Astrocyte (in vitro differentiated cells and primary cell): Measurements from ENCODE around the gene GJA4. TPM values are rescaled to one million over a fixed set of nuclear protein-coding genes. Genes with fewer than 3 reads are reported as not detected.

Source experiments
- DNase-seq: peaks from one replicate; pipeline ENCODE4 v3.0.0-alpha.2; 2010; ENCODE audit warnings: low read depth
- FAIRE-seq: peaks from 2 replicates; lab custom pipeline; 2011; peaks lifted over from hg19 to GRCh38; lab: Jason Lieb, UNC
- H2AFZ ChIP-seq: 2 replicates; pipeline ENCODE4 v1.6.0; 2012; ENCODE audit warnings: low read depth, low read length, inconsistent platforms
- H3K27ac ChIP-seq: 2 replicates; pipeline ENCODE4 v1.5.1; 2011; ENCODE audit warnings: low read depth, low read length, inconsistent platforms
- H3K27me3 ChIP-seq: 2 replicates; pipeline ENCODE4 v1.6.0; 2011; ENCODE audit warnings: low read length, inconsistent platforms; ENCODE audit not compliant: insufficient read depth
- H3K36me3 ChIP-seq: 2 replicates; pipeline ENCODE4 v1.5.1; 2011; ENCODE audit warnings: low read length, inconsistent platforms; ENCODE audit not compliant: insufficient read depth
- H3K4me1 ChIP-seq: 2 replicates; pipeline ENCODE4 v1.5.1; 2011; ENCODE audit warnings: low read length, inconsistent platforms; ENCODE audit not compliant: insufficient read depth
- H3K4me2 ChIP-seq: 2 replicates; pipeline ENCODE4 v1.6.0; 2012; ENCODE audit warnings: low read length, inconsistent platforms
- H3K4me3 ChIP-seq: 2 replicates; pipeline ENCODE4 v1.5.1; 2011; ENCODE audit warnings: low read depth, mild to moderate bottlenecking, low read length, inconsistent platforms; ENCODE audit not compliant: insufficient read depth
- H3K79me2 ChIP-seq: 2 replicates; pipeline ENCODE4 v1.6.0; 2012; ENCODE audit warnings: mild to moderate bottlenecking, low read length, inconsistent platforms; ENCODE audit not compliant: insufficient read depth
- H3K9ac ChIP-seq: 2 replicates; pipeline ENCODE4 v1.6.0; 2012; ENCODE audit warnings: mild to moderate bottlenecking, low read length, inconsistent platforms
- H3K9me3 ChIP-seq: 2 replicates; pipeline ENCODE4 v1.5.1; 2012; ENCODE audit warnings: low read depth, mild to moderate bottlenecking, low read length, inconsistent platforms; ENCODE audit not compliant: insufficient read depth
- H4K20me1 ChIP-seq: 2 replicates; pipeline ENCODE4 v1.6.0; 2012; ENCODE audit warnings: low read length, inconsistent platforms; ENCODE audit not compliant: insufficient read depth
- H3K27ac Mint-ChIP-seq: one replicate; pipeline ENCODE4 v1.8.0; 2021; ENCODE audit warnings: mild to moderate bottlenecking, mixed read lengths; ENCODE audit not compliant: unreplicated experiment
- H3K27me3 Mint-ChIP-seq: one replicate; pipeline ENCODE4 v1.8.0; 2021; ENCODE audit warnings: low read depth, mixed read lengths; ENCODE audit not compliant: unreplicated experiment
- H3K36me3 Mint-ChIP-seq: one replicate; pipeline ENCODE4 v1.8.0; 2021; ENCODE audit warnings: low read depth, mixed read lengths; ENCODE audit not compliant: unreplicated experiment
- H3K4me1 Mint-ChIP-seq: one replicate; pipeline ENCODE4 v1.8.0; 2021; ENCODE audit warnings: low read depth, mixed read lengths; ENCODE audit not compliant: unreplicated experiment
- H3K4me3 Mint-ChIP-seq: one replicate; pipeline ENCODE4 v1.8.0; 2021; ENCODE audit warnings: mild to moderate bottlenecking, moderate library complexity, mixed read lengths; ENCODE audit not compliant: unreplicated experiment
- H3K9me3 Mint-ChIP-seq: one replicate; pipeline ENCODE4 v1.8.0; 2021; ENCODE audit warnings: mild to moderate bottlenecking, mixed read lengths; ENCODE audit not compliant: unreplicated experiment
- EZH2 ChIP-seq: IDR thresholded peaks from 2 replicates; pipeline ENCODE4 v1.6.1; 2012; ENCODE audit warnings: mild to moderate bottlenecking, low read length, inconsistent platforms; ENCODE audit not compliant: insufficient read depth
- total RNA-seq: library from RNA; stranded (reverse); gene quantifications from 2 replicates; pipeline ENCODE4 v1.2.1, GENCODE V29; 2021
- TF ChIP-seq, protein P1 (sequence below): IDR thresholded peaks from 2 replicates; pipeline ENCODE4 v1.5.1; 2011; ENCODE audit warnings: low read depth, mild to moderate bottlenecking, inconsistent platforms, low read length, moderate library complexity; ENCODE audit not compliant: insufficient read depth

The GJA4 gene
- total RNA-seq, 1 donor from 2014 or later = not detected

DNA sequence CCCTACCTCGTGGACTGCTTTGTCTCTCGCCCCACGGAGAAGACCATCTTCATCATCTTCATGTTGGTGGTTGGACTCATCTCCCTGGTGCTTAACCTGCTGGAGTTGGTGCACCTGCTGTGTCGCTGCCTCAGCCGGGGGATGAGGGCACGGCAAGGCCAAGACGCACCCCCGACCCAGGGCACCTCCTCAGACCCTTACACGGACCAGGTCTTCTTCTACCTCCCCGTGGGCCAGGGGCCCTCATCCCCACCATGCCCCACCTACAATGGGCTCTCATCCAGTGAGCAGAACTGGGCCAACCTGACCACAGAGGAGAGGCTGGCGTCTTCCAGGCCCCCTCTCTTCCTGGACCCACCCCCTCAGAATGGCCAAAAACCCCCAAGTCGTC is 2.0 kb downstream of the GJA4 start:
- FAIRE-seq = no peak
- Histone ChIP-seq H3K4me2 (no peak overlapping the region), H3K9me3 (no peaks in the 10 kb centered on the region), H4K20me1 (no peaks in the 10 kb centered on the region), H3K4me1 (no peaks in the 10 kb centered on the region), H3K27ac (no peak overlapping the region), H3K27me3 (peaks cover 19% of the 10 kb centered on the region), H3K79me2 (no peaks in the 10 kb centered on the region), H2AFZ (no peak overlapping the region), H3K4me3 (no peak overlapping the region), H3K36me3 (no peaks in the 10 kb centered on the region), H3K9ac (no peak overlapping the region)
- H3K9me3 Mint-ChIP-seq = peaks cover 9% of the 10 kb centered on the region
- H3K4me3 Mint-ChIP-seq = no peak overlapping the region
- TF ChIP-seq, protein P1, sequence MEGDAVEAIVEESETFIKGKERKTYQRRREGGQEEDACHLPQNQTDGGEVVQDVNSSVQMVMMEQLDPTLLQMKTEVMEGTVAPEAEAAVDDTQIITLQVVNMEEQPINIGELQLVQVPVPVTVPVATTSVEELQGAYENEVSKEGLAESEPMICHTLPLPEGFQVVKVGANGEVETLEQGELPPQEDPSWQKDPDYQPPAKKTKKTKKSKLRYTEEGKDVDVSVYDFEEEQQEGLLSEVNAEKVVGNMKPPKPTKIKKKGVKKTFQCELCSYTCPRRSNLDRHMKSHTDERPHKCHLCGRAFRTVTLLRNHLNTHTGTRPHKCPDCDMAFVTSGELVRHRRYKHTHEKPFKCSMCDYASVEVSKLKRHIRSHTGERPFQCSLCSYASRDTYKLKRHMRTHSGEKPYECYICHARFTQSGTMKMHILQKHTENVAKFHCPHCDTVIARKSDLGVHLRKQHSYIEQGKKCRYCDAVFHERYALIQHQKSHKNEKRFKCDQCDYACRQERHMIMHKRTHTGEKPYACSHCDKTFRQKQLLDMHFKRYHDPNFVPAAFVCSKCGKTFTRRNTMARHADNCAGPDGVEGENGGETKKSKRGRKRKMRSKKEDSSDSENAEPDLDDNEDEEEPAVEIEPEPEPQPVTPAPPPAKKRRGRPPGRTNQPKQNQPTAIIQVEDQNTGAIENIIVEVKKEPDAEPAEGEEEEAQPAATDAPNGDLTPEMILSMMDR = no peak
- TF ChIP-seq EZH2 = no peak
- no peaks in the 10 kb centered on the region for H3K4me1 Mint-ChIP-seq
- DNase-seq = no peak
- peaks cover 15% of the 10 kb centered on the region for H3K36me3 Mint-ChIP-seq
- no peak overlapping the region for H3K27ac Mint-ChIP-seq
- peaks cover 79% of the 10 kb centered on the region for H3K27me3 Mint-ChIP-seq

DNA sequence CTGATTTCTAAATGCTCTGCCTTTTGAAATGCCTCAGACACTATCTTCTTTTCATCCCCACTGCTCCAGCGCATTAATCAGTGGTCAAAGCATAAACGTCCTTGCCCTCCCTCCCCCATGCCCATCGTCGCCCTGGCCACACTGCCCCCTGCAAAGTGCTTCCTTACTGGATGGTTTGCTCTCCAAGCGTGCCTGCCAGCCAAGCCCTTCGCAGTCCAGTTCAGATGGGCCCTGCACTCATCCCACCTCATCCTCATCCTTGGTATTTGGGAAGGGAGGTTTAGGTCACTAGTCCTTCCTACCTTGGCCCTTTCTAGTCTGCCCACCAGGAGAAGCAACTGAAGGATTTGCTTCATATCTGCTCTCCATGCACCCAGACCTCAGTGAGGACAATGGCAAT is 3.1 kb downstream of the GJA4 start:
- no peak overlapping the region for H3K4me3 ChIP-seq
- Mint-ChIP-seq H3K27ac (no peak overlapping the region), H3K36me3 (peaks cover 15% of the 10 kb centered on the region), H3K9me3 (peaks cover 9% of the 10 kb centered on the region), H3K4me1 (no peaks in the 10 kb centered on the region), H3K27me3 (peaks cover 71% of the 10 kb centered on the region), H3K4me3 (no peak overlapping the region)
- no peak overlapping the region for H2AFZ ChIP-seq
- H3K27me3 ChIP-seq = peaks cover 15% of the 10 kb centered on the region
- no peak overlapping the region for H3K9ac ChIP-seq
- no peak overlapping the region for H3K27ac ChIP-seq
- H3K79me2 ChIP-seq = no peaks in the 10 kb centered on the region
- H3K4me1 ChIP-seq = no peaks in the 10 kb centered on the region
- H4K20me1 ChIP-seq = no peaks in the 10 kb centered on the region
- no peaks in the 10 kb centered on the region for H3K9me3 ChIP-seq
- DNase-seq = no peak
- no peak for TF ChIP-seq EZH2
- TF ChIP-seq, protein P1 = no peak
- no peaks in the 10 kb centered on the region for H3K36me3 ChIP-seq
- FAIRE-seq = no peak
- H3K4me2 ChIP-seq = no peak overlapping the region

DNA sequence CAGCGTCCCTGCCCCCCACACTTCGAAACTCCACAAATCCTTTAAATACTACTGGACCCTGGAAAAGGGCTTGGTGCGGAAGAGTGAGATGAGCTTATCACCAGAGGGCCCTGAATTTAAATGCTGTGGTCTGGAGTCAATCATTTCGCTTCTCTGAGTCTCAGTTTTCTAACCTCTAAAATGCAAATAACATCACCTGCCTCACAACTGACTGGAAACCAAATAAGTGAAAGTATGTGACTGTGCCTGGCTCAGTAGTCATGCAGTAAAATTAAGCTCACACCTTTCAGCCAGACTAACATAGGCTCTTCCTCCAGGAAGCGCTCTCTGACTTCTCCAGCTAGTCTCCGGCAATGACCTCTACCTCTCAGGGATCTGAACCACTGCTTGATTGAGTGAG is 4.2 kb downstream of the GJA4 start:
- no peaks in the 10 kb centered on the region for H3K79me2 ChIP-seq
- FAIRE-seq (no peak), DNase-seq (no peak)
- H3K4me1 ChIP-seq = no peaks in the 10 kb centered on the region
- H3K4me2 ChIP-seq = no peak overlapping the region
- Mint-ChIP-seq H3K4me1 (no peaks in the 10 kb centered on the region), H3K36me3 (peaks cover 15% of the 10 kb centered on the region), H3K9me3 (peaks cover 3% of the 10 kb centered on the region), H3K27me3 (peaks cover 61% of the 10 kb centered on the region), H3K27ac (no peak overlapping the region), H3K4me3 (no peak overlapping the region)
- no peak overlapping the region for H3K4me3 ChIP-seq
- no peaks in the 10 kb centered on the region for H4K20me1 ChIP-seq
- no peak overlapping the region for H2AFZ ChIP-seq
- peaks cover 11% of the 10 kb centered on the region for H3K27me3 ChIP-seq
- H3K9me3 ChIP-seq = no peaks in the 10 kb centered on the region
- TF ChIP-seq, protein P1 = no peak
- H3K27ac ChIP-seq = no peak overlapping the region
- no peak overlapping the region for H3K9ac ChIP-seq
- H3K36me3 ChIP-seq = no peaks in the 10 kb centered on the region
